H1 (cell line): ENCODE measurements around the gene DCBLD1. TPM values are rescaled to one million over a fixed set of nuclear protein-coding genes. Genes with fewer than 3 reads are reported as not detected.

Source experiments
- GABPA ChIP-seq: IDR thresholded peaks from 2 replicates; pipeline ENCODE4 v1.6.1; 2011; ENCODE audit warnings: mild to moderate bottlenecking, low read length, moderate library complexity, borderline replicate concordance; ENCODE audit not compliant: insufficient read depth
- HDAC6 ChIP-seq: IDR thresholded peaks from one replicate; pipeline ENCODE4 v1.7.1; 2012; ENCODE audit warnings: low read depth, mild to moderate bottlenecking, inconsistent platforms, low read length, moderate library complexity
- RAD21 ChIP-seq, 2 experiments: IDR thresholded peaks in 1 of 2; conservative IDR thresholded peaks in 1 of 2; 2 replicates each; pipeline ENCODE4 v1.6.1; 2011; ENCODE audit warnings: low read depth in 2 of 2, low read length in 2 of 2, improper control_type of control experiment in 1 of 2, inconsistent platforms in 1 of 2, mild to moderate bottlenecking in 1 of 2, moderate library complexity in 1 of 2
- SAP30 ChIP-seq: fragments of 300-600 bp; sonication (generic); IDR thresholded peaks from 2 replicates; pipeline ENCODE4 v1.7.1; 2012; ENCODE audit warnings: low read length, moderate library complexity, mild to moderate bottlenecking, inconsistent platforms; ENCODE audit not compliant: insufficient read depth, insufficient replicate concordance
- TAF7 ChIP-seq: optimal IDR thresholded peaks from 2 replicates; pipeline ENCODE3; 2011; ENCODE audit warnings: low read depth, mild to moderate bottlenecking, inconsistent platforms, low read length, moderate library complexity, borderline replicate concordance
- polyA plus RNA-seq, 7 experiments: library from polyadenylated mRNA; depleted of rRNA in 3 of 7; stranded (reverse) in 5 of 7; unstranded in 2 of 7; fragments of >200 nt in 5 of 7; fragments of 200-250 nt in 2 of 7; gene quantifications; 1 replicate in 5 of 7; 2 replicates in 1 of 7; 4 replicates in 1 of 7; pipeline versions ENCODE4 v1.2.1 to v1.2.3, GENCODE V29; 2011 to 2013; ENCODE audit warnings: missing spikeins in 2 of 7, mixed read lengths in 2 of 7
- total RNA-seq: library from RNA; stranded (reverse); fragmentation: NEBNext Ultra II Directional; extraction: Animal tissue kit (Norgen Biotek cat#: 25700); gene quantifications from 2 replicates; pipeline ENCODE4 v1.2.1, GENCODE V29; 2021

Gene DCBLD1
- total and polyA plus RNA-seq, 2 of the 8 experiments (the other 6 are each of a cell fraction or from before 2014, with no cell fraction given) = 3.9 to 11.2 TPM

- TF ChIP-seq GABPA = no peak
- TF ChIP-seq TAF7 = no peak
- TF ChIP-seq SAP30 = no peak
- no peak for TF ChIP-seq RAD21 (IDR thresholded peaks at IDR 0.05 in 1 of 2, conservative IDR thresholded peaks at IDR 0.05 in 1 of 2; ENCODE audit: low read depth in 2 of 2, low read length in 2 of 2)
- TF ChIP-seq HDAC6 = no peak
- TF ChIP-seq, all 59 proteins: peak for 0
Observed at GRCh38 chr6:117512056-117512828, 29.8 kb downstream of the DCBLD1 start (continued).
